Measurements from ENCODE around the gene ZNF804B. TPM values are rescaled to one million over a fixed set of nuclear protein-coding genes. Genes with fewer than 3 reads are reported as not detected.

The ZNF804B gene
- total and polyA plus RNA-seq, 12 donors, result 0.07 TPM; not detected in 11

DNA sequence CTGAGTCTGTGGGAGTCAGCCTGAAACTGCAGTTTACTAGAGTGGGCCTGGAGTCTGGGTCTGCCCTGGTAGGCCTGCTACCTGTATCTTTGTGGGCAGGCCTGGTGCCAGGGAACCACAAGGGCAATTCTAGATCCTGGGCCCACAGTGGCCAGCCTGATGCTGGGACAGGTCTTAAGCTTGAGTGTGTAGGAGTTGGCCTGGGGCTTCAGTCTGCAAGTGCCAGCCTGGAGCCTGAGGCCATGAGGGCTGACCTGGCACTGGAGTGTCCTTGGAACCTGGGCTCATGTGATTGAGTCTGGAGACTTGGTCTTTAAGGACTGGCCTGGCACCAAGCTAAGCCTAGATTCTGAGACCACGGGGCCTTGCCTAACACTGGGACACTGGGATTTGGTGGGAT is 281.7 kb downstream of the ZNF804B start:
- H3K36me3 ChIP-seq, result no peaks in the 10 kb centered on the region
- no peak overlapping the region for H3K4me3 ChIP-seq
- H3K9me3 ChIP-seq, result peaks cover 0 to 40% (median 6%) of the 10 kb centered on the region in 11 donors
- DNase-seq, result no peak
- ATAC-seq, result no peak
- 56 to 76% methylated on average over 1 of the region's 1 CpG for WGBS, 2 donors
- TF ChIP-seq, protein P1, sequence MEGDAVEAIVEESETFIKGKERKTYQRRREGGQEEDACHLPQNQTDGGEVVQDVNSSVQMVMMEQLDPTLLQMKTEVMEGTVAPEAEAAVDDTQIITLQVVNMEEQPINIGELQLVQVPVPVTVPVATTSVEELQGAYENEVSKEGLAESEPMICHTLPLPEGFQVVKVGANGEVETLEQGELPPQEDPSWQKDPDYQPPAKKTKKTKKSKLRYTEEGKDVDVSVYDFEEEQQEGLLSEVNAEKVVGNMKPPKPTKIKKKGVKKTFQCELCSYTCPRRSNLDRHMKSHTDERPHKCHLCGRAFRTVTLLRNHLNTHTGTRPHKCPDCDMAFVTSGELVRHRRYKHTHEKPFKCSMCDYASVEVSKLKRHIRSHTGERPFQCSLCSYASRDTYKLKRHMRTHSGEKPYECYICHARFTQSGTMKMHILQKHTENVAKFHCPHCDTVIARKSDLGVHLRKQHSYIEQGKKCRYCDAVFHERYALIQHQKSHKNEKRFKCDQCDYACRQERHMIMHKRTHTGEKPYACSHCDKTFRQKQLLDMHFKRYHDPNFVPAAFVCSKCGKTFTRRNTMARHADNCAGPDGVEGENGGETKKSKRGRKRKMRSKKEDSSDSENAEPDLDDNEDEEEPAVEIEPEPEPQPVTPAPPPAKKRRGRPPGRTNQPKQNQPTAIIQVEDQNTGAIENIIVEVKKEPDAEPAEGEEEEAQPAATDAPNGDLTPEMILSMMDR (IDR thresholded peaks at IDR 0.05), result no peak
- H3K4me1 ChIP-seq, result no peaks in the 10 kb centered on the region
- intact Hi-C loops (cut with DNase I), result no loop called here
- H3K27me3 ChIP-seq, result no peaks in the 10 kb centered on the region
- no peak overlapping the region for H3K27ac ChIP-seq

GRCh38 chr7:89042940-89043339 is 283.4 kb downstream of the ZNF804B start:
- WGBS, 2 donors, result 78 to 79% methylated on average over 3 of the region's 3 CpGs
- no peaks in the 10 kb centered on the region for H3K36me3 ChIP-seq
- no peak overlapping the region for H3K4me3 ChIP-seq
- no peaks in the 10 kb centered on the region for H3K4me1 ChIP-seq
- no peaks in the 10 kb centered on the region for H3K27me3 ChIP-seq
- ATAC-seq (no peak), DNase-seq (no peak)
- intact Hi-C loops (cut with DNase I), result no loop called here
- TF ChIP-seq, protein P1 (IDR thresholded peaks at IDR 0.05), result no peak
- no peak overlapping the region for H3K27ac ChIP-seq
- peaks cover 0 to 40% (median 6%) of the 10 kb centered on the region in 11 donors for H3K9me3 ChIP-seq

DNA sequence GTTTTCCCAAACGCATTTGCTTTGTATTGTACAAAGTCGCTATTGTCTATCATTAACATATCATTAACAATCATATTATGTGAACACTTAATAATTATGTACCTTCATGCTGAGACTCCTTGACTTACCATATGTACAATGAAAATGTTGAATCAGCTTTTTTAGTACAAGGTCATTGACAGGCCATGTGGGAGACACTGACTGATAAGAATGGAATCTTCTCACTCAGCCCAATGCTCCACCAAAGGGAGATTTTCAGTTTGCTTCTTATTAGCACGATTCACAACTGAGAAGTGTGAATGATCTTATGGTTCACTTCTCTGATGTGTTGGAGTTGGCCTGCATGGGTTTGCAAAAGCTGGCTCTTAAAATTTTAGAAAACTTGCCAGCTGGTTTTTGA is 289.5 kb downstream of the ZNF804B start:
- Histone ChIP-seq H3K4me1 (no peaks in the 10 kb centered on the region), H3K4me3 (no peak overlapping the region), H3K27ac (no peak overlapping the region), H3K27me3 (no peaks in the 10 kb centered on the region), H3K36me3 (no peaks in the 10 kb centered on the region), H3K9me3 (peaks cover 0 to 8% (median 0%) of the 10 kb centered on the region in 11 donors)
- DNase-seq (no peak), ATAC-seq (no peak)
- WGBS, 2 donors, result 75 to 77% methylated on average over 3 of the region's 3 CpGs
- intact Hi-C loops (cut with DNase I), result no loop called here
- TF ChIP-seq, protein P1 (IDR thresholded peaks at IDR 0.05), result no peak

DNA sequence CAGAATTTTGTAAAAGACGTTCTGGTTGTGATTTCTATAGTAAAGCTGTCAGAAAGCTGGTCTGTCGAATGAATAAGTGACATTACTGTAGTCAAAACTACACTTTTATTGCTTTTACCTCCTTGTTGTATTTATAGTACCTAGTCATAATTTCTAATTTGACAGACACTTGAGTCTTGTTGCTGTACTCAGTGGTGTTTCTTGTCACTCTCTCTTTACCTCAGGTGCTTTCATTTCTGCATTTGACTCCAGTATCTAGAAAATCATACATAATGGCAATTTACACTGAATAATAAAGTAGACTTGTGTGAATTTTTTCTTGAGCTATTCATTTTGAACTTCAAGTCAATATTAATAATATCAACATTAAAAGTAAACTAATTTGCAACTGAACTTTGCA is 293.6 kb downstream of the ZNF804B start:
- Histone ChIP-seq H3K27ac (no peak overlapping the region), H3K36me3 (no peaks in the 10 kb centered on the region), H3K4me1 (no peaks in the 10 kb centered on the region), H3K27me3 (no peaks in the 10 kb centered on the region), H3K9me3 (no peaks in the 10 kb centered on the region), H3K4me3 (no peak overlapping the region)
- ATAC-seq (no peak), DNase-seq (no peak)
- TF ChIP-seq, protein P1 (IDR thresholded peaks at IDR 0.05), result no peak
- intact Hi-C loops (cut with DNase I), result loop anchor here in 1 of 10 donors (10.0 kb wide), 1 partner anchor 58 kb away; no protein-coding TSS in a partner anchor
- 78 to 80% methylated on average over 2 of the region's 2 CpGs for WGBS, 2 donors
